Naive thymus-derived CD8-positive, alpha-beta T cell (primary cell): ENCODE results near the gene DLST. TPM values are rescaled to one million over a fixed set of nuclear protein-coding genes. Genes with fewer than 3 reads are reported as not detected.

ENCODE experiments used
- ATAC-seq, 2 donors: fragments of 150-1000 bp; cut with Tn5 transposase in 1 of 2; sonication (Bioruptor Pico), chemical (Tn5 transposase) in 1 of 2; 1 replicate in 1 of 2; 2 replicates in 1 of 2; pipeline ENCODE4 v1.10.0; 2021; ENCODE audit warnings: mild to moderate bottlenecking in 2 of 2, moderate library complexity in 2 of 2
- POLR2A ChIA-PET: fragments of 350-600 bp; sonication (Branson Sonifier 250); formaldehyde crosslinking; loops from one replicate; lab custom pipeline; 2021; ENCODE audit warnings: antibody characterized with exemption; lab: Charles Lee
- DNase-seq, 10 donors: peaks; one replicate each; pipeline versions ENCODE4 v3.0.0 to v3.0.0-alpha.2; 2020 to 2022
- H3K27ac Mint-ChIP-seq, 10 donors: one replicate each; pipeline ENCODE4 v1.8.0; 2020 to 2022; ENCODE audit warnings: mild to moderate bottlenecking in 10 of 10, mixed read lengths in 10 of 10, moderate library complexity in 4 of 10, inconsistent platforms in 1 of 10
- H3K27me3 Mint-ChIP-seq, 5 donors: one replicate each; pipeline ENCODE4 v1.8.0; 2021 to 2022; ENCODE audit warnings: mixed read lengths in 5 of 5
- H3K36me3 Mint-ChIP-seq, 3 donors: one replicate each; pipeline ENCODE4 v1.8.0; 2020 to 2022; ENCODE audit warnings: mixed read lengths in 3 of 3, mild to moderate bottlenecking in 2 of 3, inconsistent platforms in 1 of 3
- H3K4me1 Mint-ChIP-seq, 4 donors: one replicate each; pipeline ENCODE4 v1.8.0; 2021 to 2022; ENCODE audit warnings: mixed read lengths in 4 of 4
- H3K4me3 Mint-ChIP-seq, 10 donors: one replicate each; pipeline ENCODE4 v1.8.0; 2020 to 2022; ENCODE audit warnings: mild to moderate bottlenecking in 10 of 10, mixed read lengths in 10 of 10, moderate library complexity in 6 of 10, inconsistent platforms in 1 of 10
- H3K9me3 Mint-ChIP-seq, 9 donors: one replicate each; pipeline ENCODE4 v1.8.0; 2020 to 2022; ENCODE audit warnings: mixed read lengths in 9 of 9, mild to moderate bottlenecking in 3 of 9, inconsistent platforms in 1 of 9, moderate library complexity in 1 of 9
- polyA plus RNA-seq, 3 donors: library from polyadenylated mRNA; unstranded; fragments of 300-500 nt; fragmentation: Illumina TruSeq; gene quantifications; one replicate each; pipeline ENCODE4 v1.2.3, GENCODE V29; 2021
- total RNA-seq, 8 experiments: library from RNA in 2 of 8; stranded (reverse) in 2 of 8; gene quantifications; one replicate each; pipeline ENCODE4 v1.2.3 and lab custom pipeline; 2021 to 2026

The DLST gene
- total and polyA plus RNA-seq, 5 experiments from 2014 or later: 8.8 to 120 (median 9.3) TPM

DNA sequence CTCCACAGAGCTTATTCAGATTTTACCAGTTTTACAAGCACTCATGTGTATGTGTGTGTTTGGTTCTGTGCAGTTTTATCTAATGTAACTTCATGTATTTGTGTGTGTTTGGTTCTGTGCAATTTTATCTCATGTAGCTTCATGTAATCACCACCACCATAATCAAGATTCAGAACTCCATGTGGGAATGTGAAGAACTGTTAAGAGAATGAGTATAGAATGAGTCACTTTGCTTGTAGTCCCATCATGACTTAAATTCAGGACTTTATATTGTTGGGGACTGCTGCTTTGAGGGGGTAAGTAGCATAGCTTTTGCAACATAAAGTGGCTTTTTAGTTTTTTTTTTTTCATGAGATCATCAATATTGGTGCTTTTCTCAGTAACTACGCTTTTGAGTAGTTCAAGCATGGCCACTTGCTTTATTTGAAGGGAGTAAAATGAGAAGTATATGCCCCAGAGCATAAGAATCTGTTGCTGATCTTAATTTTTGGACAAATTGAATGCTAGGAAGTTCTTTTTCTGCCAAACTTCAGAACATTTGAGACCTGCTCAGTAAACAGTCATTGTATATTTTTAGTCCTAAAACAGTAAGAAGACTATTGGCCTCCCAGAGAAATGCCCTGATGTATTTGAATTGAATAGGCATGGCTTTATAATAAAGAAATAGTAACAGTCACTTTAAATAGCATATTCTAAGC lies 34.6 kb upstream of the DLST start:
- DNase-seq: no peak
- Mint-ChIP-seq H3K36me3 (peaks cover 0 to 7% (median 0%) of the 10 kb centered on the region in 3 donors), H3K9me3 (no peaks in the 10 kb centered on the region), H3K27ac (peak overlapping the region in 1 of 10 donors; percentile 6), H3K4me3 (no peak overlapping the region), H3K4me1 (peaks cover 5 to 17% (median 15%) of the 10 kb centered on the region in 4 donors), H3K27me3 (no peaks in the 10 kb centered on the region)
- POLR2A ChIA-PET: interaction anchor here (0.7 to 1.4 kb wide), 2 partner anchors 9 to 11 kb away, joined by 3 to 4 read pairs; no protein-coding TSS in a partner anchor
- ATAC-seq: no peak

DNA sequence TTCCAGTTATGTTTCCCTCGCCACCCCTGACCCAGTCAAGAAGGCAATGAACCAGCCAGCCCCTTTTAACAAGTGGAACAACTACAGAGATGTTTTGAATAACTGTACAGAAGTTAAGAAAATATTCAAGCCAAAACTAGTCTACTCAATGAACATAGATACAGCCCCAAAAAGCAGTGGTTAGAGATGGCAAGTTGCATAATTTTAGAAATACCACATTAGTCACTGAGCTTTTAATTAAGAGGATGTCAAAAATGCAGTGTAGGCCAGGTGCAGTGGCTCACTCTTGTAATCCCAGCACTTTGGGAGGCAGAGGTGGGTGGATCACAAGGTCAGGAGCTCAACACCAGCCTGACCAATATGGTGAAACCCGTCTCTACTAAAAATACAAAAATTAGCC lies 32.9 kb upstream of the DLST start:
- Mint-ChIP-seq H3K4me1 (peaks cover 12 to 21% (median 16%) of the 10 kb centered on the region in 4 donors), H3K27me3 (no peaks in the 10 kb centered on the region), H3K9me3 (no peaks in the 10 kb centered on the region), H3K36me3 (peaks cover 0 to 7% (median 0%) of the 10 kb centered on the region in 3 donors), H3K4me3 (no peak overlapping the region), H3K27ac (no peak overlapping the region)
- POLR2A ChIA-PET: interaction anchor here (0.6 to 1.5 kb wide), 4 partner anchors 10 to 86 kb away, joined by 3 to 6 read pairs (median 4); no protein-coding TSS in a partner anchor
- ATAC-seq: no peak
- no peak for DNase-seq

DNA sequence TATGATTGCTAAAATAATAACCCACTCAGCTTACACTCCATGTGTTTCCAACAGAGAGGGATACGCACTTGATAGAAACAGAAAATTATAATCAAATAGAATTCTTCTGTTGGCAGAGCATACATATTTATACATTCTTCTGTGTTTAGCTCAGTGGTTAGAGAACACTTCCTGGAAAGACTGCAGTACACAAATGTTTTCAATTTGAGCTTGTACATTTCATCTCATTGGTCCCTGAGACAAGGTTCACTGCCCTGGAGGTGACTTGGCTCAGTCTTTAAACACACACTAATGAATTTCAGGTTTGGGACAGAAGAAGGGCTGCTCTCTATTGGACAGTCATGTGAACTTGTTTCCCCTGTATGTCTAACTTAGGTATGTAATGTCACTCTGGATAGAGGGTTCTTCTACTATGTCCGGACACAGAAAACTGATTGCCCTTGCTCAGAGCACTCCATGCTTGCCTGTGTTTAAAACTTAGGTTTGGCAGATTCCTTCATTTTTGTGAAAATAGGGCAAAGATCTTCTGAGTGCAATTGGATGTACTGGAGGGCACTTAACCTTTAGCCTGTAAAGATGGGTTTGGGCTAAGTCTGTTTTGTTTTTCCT lies 28.7 kb upstream of the DLST start:
- Mint-ChIP-seq H3K9me3 (no peaks in the 10 kb centered on the region), H3K27me3 (no peaks in the 10 kb centered on the region), H3K4me1 (peaks cover 16 to 35% (median 31%) of the 10 kb centered on the region in 4 donors), H3K36me3 (peaks cover 0 to 4% (median 3%) of the 10 kb centered on the region in 3 donors), H3K4me3 (peak overlapping the region in 3 of 10 donors; percentile 15 to 21 (median 16)), H3K27ac (peak overlapping the region in 9 of 10 donors; percentile 5 to 84 (median 61))
- peak; percentile 32 to 44 for ATAC-seq
- POLR2A ChIA-PET: interaction anchor here (1.0 to 1.4 kb wide), 5 partner anchors 15 to 61 kb away, joined by 3 to 9 read pairs (median 3); no protein-coding TSS in a partner anchor
- DNase-seq: no peak

DNA sequence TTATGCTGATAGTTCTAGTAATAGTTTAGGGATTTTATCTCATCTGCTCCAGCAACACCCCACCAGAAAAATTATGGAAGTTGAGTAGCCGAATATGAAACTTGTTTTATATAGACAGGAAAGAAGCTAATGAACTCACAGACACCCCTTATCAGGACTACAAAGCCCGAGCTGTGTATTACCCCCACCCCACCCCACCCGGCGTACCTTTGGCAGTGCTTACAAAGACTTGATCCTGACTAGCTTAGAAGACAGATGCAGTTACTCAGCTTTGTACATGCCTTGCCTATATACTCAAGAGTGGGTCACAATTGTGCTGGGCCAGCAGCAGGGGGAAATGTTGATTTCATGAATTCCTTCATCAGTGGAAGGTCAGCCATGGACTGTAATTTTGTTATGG lies 28.1 kb upstream of the DLST start:
- peaks cover 18 to 35% (median 31%) of the 10 kb centered on the region in 4 donors for H3K4me1 Mint-ChIP-seq
- DNase-seq (no peak), ATAC-seq (peak; percentile 58 to 67)
- H3K4me3 Mint-ChIP-seq: peak overlapping the region in 4 of 10 donors; percentile 14 to 37 (median 18)
- POLR2A ChIA-PET: interaction anchor here (0.7 to 1.4 kb wide), 4 partner anchors 14 to 62 kb away, joined by 3 to 9 read pairs (median 3); no protein-coding TSS in a partner anchor
- H3K36me3 Mint-ChIP-seq: peaks cover 0 to 4% (median 3%) of the 10 kb centered on the region in 3 donors
- no peaks in the 10 kb centered on the region for H3K27me3 Mint-ChIP-seq
- peak overlapping the region in 9 of 10 donors; percentile 38 to 86 (median 61) for H3K27ac Mint-ChIP-seq
- no peaks in the 10 kb centered on the region for H3K9me3 Mint-ChIP-seq

DNA sequence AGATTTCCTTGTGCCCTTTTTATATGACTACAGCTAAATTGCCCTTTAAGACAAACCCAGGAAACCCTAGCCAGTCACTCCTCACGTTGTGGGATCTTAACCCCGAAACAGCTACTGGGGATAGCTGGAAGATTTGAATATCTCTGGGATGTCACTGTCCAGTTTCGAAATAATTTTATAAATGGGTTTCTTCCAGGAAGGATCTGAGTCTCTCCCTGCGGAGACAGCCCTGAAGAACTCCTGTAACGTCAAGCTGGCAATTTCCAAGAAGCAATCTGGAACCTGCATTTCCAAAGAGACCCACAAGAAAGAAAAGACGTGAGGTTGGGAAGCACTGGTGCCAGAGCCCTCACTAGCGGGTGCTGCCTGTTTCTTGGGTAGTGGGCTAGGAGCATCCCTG lies 26.7 kb upstream of the DLST start:
- DNase-seq (no peak), ATAC-seq (no peak)
- no peaks in the 10 kb centered on the region for H3K27me3 Mint-ChIP-seq
- POLR2A ChIA-PET: interaction anchor here (0.7 to 1.0 kb wide), 3 partner anchors 12 to 27 kb away, joined by 3 to 4 read pairs (median 4); partner anchors contain the start of gene DLST
- H3K4me1 Mint-ChIP-seq: peaks cover 17 to 35% (median 31%) of the 10 kb centered on the region in 4 donors
- no peak overlapping the region for H3K4me3 Mint-ChIP-seq
- H3K27ac Mint-ChIP-seq: peak overlapping the region in 1 of 10 donors; percentile 29
- H3K9me3 Mint-ChIP-seq: no peaks in the 10 kb centered on the region
- peaks cover 0 to 4% (median 3%) of the 10 kb centered on the region in 3 donors for H3K36me3 Mint-ChIP-seq

DNA sequence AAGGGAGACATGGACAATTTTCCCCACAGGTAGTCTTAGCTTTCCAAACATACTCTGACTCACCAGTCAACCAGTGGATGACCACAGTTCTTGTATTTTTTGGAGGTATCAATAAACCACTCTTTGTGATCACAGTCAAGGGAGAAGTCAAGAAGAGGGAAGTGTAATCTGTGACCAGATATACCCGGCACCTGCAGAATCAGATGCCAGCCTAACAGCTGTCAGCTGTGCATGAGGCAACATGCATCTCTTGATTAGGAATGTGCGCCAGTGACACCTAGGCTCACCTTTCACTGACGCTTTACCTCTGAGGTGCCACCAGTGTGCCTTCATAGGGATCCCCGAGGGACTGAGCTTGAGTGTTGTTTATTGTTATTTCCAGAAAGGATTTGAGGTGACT lies 25.8 kb upstream of the DLST start:
- Mint-ChIP-seq H3K27ac (peak overlapping the region in 3 of 10 donors; percentile 12 to 61 (median 55)), H3K36me3 (peaks cover 0 to 4% (median 3%) of the 10 kb centered on the region in 3 donors), H3K4me1 (peaks cover 17 to 39% (median 32%) of the 10 kb centered on the region in 4 donors), H3K27me3 (no peaks in the 10 kb centered on the region), H3K9me3 (no peaks in the 10 kb centered on the region), H3K4me3 (no peak overlapping the region)
- DNase-seq (no peak), ATAC-seq (no peak)
- POLR2A ChIA-PET: interaction anchor here (1.0 to 2.5 kb wide), 2 partner anchors 12 to 49 kb away, joined by 4 to 6 read pairs; no protein-coding TSS in a partner anchor

DNA sequence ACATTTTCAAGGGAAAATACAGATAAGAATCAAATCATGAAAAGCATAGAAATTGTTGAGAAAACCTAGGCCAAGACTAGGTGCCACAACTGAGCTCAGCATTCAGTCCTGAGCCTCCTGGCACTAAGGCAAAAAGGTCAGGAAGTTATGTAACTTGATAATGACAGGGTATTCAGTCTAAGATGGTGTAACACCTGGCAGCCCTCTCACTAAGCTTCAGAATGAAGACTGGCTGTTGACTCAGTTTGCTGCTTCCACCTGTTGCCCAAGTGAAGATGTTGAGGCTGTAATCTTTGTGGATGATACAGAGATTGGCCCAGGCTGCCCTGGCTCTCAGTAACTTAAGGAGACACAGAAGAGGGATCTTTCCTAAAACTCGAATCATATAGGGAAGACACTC lies 25.4 kb upstream of the DLST start:
- Mint-ChIP-seq H3K4me3 (no peak overlapping the region), H3K4me1 (peaks cover 17 to 41% (median 32%) of the 10 kb centered on the region in 4 donors), H3K36me3 (peaks cover 0 to 4% (median 3%) of the 10 kb centered on the region in 3 donors), H3K27ac (peak overlapping the region in 2 of 10 donors; percentile 12 to 61), H3K27me3 (no peaks in the 10 kb centered on the region), H3K9me3 (no peaks in the 10 kb centered on the region)
- POLR2A ChIA-PET: interaction anchor here (2.5 kb wide), 1 partner anchor 49 kb away, joined by 6 read pairs; no protein-coding TSS in a partner anchor
- ATAC-seq (no peak), DNase-seq (no peak)

DNA sequence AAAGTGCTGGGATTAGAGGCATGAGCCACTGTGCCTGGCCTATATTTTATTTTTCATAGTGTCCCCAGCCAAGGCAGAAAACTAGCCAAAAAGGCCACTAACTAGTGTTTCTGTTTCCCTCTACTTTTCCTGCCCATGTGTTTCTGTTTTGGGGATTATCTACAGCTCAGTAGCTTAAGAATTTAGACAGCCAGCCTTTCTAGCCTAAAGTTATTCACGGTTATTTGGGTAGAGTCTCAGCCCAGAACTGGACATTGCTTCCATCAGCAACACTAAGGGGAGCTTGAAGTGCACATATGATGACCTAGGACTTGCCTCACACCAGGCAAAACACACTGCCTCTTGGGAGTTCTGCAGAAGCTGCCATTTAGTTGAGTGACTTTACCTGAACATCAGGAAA lies 23.7 kb upstream of the DLST start:
- Mint-ChIP-seq H3K9me3 (no peaks in the 10 kb centered on the region), H3K4me1 (peaks cover 16 to 32% (median 25%) of the 10 kb centered on the region in 4 donors), H3K4me3 (no peak overlapping the region), H3K36me3 (peaks cover 0 to 4% (median 3%) of the 10 kb centered on the region in 3 donors), H3K27ac (peak overlapping the region in 1 of 10 donors; percentile 55), H3K27me3 (no peaks in the 10 kb centered on the region)
- POLR2A ChIA-PET: interaction anchor here (0.8 to 1.0 kb wide), 2 partner anchors 12 to 13 kb away, joined by 3 to 4 read pairs; no protein-coding TSS in a partner anchor
- ATAC-seq (no peak), DNase-seq (no peak)

DNA sequence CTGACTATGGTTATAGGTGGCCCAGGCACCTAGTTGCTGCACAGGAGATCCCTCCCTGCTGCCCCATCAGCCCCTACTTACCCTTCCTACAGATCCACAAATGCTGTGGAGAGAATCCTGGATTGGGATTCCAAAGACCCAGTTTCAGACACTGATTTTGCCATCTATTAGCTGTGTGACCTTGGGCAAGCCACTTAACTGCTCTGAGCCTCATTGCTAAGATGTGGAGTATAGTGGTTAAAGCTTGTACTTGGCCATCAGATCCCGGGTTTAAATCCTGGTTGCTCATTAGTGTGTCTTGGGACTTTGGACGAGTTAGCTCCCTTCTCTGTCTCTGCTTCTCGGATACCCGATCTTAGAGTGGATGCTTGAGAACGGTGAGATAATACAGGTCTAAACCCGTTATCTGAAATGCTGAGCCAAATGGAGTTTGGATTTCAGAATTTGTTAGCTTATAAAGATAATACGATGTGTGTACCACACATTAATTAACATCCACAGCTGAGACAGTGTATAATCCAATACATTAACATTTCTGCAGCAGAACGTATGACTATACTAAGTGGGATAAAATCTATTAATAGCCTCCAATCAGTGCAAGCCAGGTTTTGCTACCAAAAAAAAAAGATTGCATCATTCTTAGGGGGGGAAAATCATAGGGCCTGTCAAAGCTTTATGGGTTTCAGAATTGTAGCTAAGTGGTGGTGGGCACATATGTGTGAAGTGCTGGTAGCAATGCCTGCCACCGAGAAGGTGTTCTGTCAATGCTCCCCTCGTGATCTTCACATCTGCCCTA lies 21.8 kb upstream of the DLST start:
- peaks cover 0 to 5% (median 4%) of the 10 kb centered on the region in 3 donors for H3K36me3 Mint-ChIP-seq
- peaks cover 4 to 21% (median 15%) of the 10 kb centered on the region in 4 donors for H3K4me1 Mint-ChIP-seq
- POLR2A ChIA-PET: interaction anchor here (0.8 to 6.1 kb wide), 8 partner anchors 16 to 144 kb away, joined by 3 to 59 read pairs (median 6); partner anchors contain the start of genes DLST and PROX2
- H3K27me3 Mint-ChIP-seq: no peaks in the 10 kb centered on the region
- no peaks in the 10 kb centered on the region for H3K9me3 Mint-ChIP-seq
- H3K4me3 Mint-ChIP-seq: no peak overlapping the region
- DNase-seq: no peak
- no peak for ATAC-seq
- H3K27ac Mint-ChIP-seq: peak overlapping the region in 1 of 10 donors; percentile 32

DNA sequence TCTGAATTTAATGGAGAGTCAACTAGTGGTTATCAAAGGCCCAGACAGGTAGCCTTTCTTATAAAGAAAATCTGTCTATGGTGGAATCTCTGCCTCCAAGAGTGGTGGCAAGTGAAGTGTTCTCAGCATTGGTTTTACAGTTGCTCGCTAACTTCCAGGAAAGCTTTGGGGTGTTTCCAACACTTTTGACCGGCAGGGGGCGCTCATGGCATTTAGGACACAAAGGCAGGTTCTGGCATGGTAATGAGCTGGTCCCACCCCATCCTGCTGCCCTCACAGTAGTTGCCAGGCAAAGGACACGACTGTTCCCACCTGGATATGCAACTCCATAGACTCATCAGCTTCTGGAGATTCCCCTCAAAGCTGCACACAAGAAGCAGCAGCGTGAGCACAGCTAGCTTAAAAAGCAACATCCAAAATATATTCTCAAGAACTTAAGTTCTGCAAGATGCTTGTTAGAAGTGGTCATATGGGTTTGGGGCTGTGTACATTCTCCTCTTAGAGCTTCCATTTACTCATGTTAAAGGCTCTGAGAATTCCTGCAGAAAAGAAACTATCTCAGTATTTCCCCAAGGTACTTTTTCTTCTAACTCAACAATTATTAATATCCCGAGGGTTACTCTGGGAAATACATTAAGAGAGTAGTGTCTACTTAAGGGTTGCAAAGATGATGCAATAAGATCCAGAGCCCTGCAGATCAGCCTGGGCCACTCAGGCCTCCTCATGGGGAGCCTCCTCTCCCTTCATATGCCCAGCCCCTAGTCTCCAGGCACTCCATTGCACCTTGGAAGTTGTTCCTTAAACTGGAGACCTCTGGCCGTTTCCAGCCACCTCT lies 20.6 kb upstream of the DLST start:
- POLR2A ChIA-PET: interaction anchor here (0.6 to 6.1 kb wide), 12 partner anchors 15 to 143 kb away, joined by 3 to 59 read pairs (median 4); partner anchors contain the start of genes DLST, PROX2 and YLPM1
- peak; percentile 87 to 94 for ATAC-seq
- DNase-seq: peak; percentile 76 to 95 (median 88)
- H3K36me3 Mint-ChIP-seq: peaks cover 0 to 3% (median 0%) of the 10 kb centered on the region in 3 donors
- H3K4me3 Mint-ChIP-seq: no peak overlapping the region
- H3K9me3 Mint-ChIP-seq: no peaks in the 10 kb centered on the region
- H3K27ac Mint-ChIP-seq: peak overlapping the region in 2 of 10 donors; percentile 19 to 40
- H3K4me1 Mint-ChIP-seq: peaks cover 3 to 18% (median 12%) of the 10 kb centered on the region in 4 donors
- no peaks in the 10 kb centered on the region for H3K27me3 Mint-ChIP-seq

DNA sequence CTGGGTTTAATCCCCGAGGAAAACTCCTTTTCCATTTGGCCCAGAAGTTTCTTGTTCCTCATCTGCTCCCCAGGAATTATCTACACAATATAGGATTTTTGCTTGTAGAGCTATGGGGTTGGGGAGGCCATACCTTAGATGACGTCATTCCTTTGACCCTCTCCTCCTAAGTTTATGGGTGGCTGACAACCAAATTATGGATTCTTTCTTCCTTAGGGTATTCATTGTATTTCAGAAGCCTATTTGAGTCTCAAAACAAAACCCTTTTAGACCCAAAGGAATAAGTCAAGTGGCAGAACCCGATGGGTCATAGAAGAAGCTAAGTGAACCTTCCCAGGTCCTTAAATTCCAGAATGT lies 20.0 kb upstream of the DLST start:
- no peak overlapping the region for H3K4me3 Mint-ChIP-seq
- no peaks in the 10 kb centered on the region for H3K9me3 Mint-ChIP-seq
- POLR2A ChIA-PET: interaction anchor here (2.8 to 6.1 kb wide), 3 partner anchors 14 to 44 kb away, joined by 13 to 59 read pairs (median 58); partner anchors contain the start of genes DLST and PROX2
- peaks cover 9 to 22% (median 14%) of the 10 kb centered on the region in 4 donors for H3K4me1 Mint-ChIP-seq
- ATAC-seq (no peak), DNase-seq (no peak)
- peaks cover 0 to 2% (median 0%) of the 10 kb centered on the region in 3 donors for H3K36me3 Mint-ChIP-seq
- H3K27ac Mint-ChIP-seq: no peak overlapping the region
- no peaks in the 10 kb centered on the region for H3K27me3 Mint-ChIP-seq
